C4-2B (cell line): ENCODE measurements around the gene JAKMIP2.
A peak's percentile ranks its signal among the peaks of the same experiment; 100 is the strongest.

Experiments used
- H3K27ac ChIP-seq: fragments of 450-650 bp; 2 replicates; pipeline ENCODE4 v1.5.1; 2017
- CTCF ChIP-seq: fragments of 450-650 bp; conservative IDR thresholded peaks from 2 replicates; pipeline ENCODE4 v1.5.1; 2017; ENCODE audit warnings: mild to moderate bottlenecking
- ZFX ChIP-seq: fragments of 450-650 bp; IDR thresholded peaks from 2 replicates; pipeline ENCODE4 v1.6.1; 2017

Gene JAKMIP2

GRCh38 chr5:147732291-147732883, 50.1 kb downstream of the JAKMIP2 start:
- TF ChIP-seq ZFX (no peak), CTCF (no peak)
- no peak overlapping the region for H3K27ac ChIP-seq

- TF ChIP-seq CTCF (no peak), ZFX (no peak)
- H3K27ac ChIP-seq: no peak overlapping the region
Measured at GRCh38 chr5:147731431-147732290, 50.9 kb downstream of the JAKMIP2 start.

- TF ChIP-seq ZFX: no peak
- TF ChIP-seq CTCF: no peak
Measured at GRCh38 chr5:147727200-147727599, 55.3 kb downstream of the JAKMIP2 start.

GRCh38 chr5:147721191-147721960, 61.2 kb downstream of the JAKMIP2 start:
- H3K27ac ChIP-seq: peak overlapping the region; percentile 65

More at GRCh38 chr5:147727200-147727599, 55.3 kb downstream of the JAKMIP2 start:
- no peak overlapping the region for H3K27ac ChIP-seq

- TF ChIP-seq ZFX: no peak
- TF ChIP-seq CTCF: no peak
- H3K27ac ChIP-seq: no peak overlapping the region
Measured at GRCh38 chr5:147713550-147714295, 68.8 kb downstream of the JAKMIP2 start.

GRCh38 chr5:147712598-147712997, 69.9 kb downstream of the JAKMIP2 start:
- H3K27ac ChIP-seq: no peak overlapping the region
- TF ChIP-seq CTCF: no peak
- no peak for TF ChIP-seq ZFX

- H3K27ac ChIP-seq: no peak overlapping the region
- no peak for TF ChIP-seq CTCF
Measured at GRCh38 chr5:147712019-147712418, 70.5 kb downstream of the JAKMIP2 start.
